ENCODE results near the gene DERA. TPM values are rescaled to one million over a fixed set of nuclear protein-coding genes. Genes with fewer than 3 reads are reported as not detected.

The DERA gene
- total RNA-seq, 2 experiments from 2014 or later: 6.2 to 7.2 TPM

DNA sequence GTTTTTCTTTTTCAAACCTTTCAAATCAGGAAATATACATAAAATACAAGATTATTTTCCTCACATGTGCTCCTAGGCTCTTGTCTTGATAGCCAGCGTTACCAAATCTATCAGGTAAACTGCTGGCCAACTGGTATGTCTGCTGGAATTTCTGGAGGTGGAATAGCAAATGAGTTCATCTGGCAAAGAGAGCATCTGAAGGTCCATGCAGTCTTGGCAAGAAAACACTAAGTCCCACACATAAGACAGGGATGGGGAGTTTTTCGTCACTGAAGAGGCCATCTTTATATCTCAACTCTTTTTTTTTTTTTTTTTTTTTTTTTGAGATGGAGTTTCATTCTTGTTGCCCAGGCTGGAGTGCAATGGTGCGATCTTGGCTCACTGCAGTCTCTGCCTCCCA is 60.1 kb downstream of the DERA start:
- H3K36me3 ChIP-seq (ENCODE audit: insufficient read depth, low read length): peaks cover 10% of the 10 kb centered on the region
- H3K27ac ChIP-seq (ENCODE audit: low read depth in 1 of 2, low read length in 2 of 2): no peak overlapping the region
- no peaks in the 10 kb centered on the region for H3K27me3 ChIP-seq (ENCODE audit: control insufficient read depth in 1 of 2, insufficient read depth in 2 of 2, low read length in 2 of 2)
- H3K4me1 ChIP-seq (ENCODE audit: insufficient read depth, low read length): no peaks in the 10 kb centered on the region
- TF ChIP-seq, protein P1, sequence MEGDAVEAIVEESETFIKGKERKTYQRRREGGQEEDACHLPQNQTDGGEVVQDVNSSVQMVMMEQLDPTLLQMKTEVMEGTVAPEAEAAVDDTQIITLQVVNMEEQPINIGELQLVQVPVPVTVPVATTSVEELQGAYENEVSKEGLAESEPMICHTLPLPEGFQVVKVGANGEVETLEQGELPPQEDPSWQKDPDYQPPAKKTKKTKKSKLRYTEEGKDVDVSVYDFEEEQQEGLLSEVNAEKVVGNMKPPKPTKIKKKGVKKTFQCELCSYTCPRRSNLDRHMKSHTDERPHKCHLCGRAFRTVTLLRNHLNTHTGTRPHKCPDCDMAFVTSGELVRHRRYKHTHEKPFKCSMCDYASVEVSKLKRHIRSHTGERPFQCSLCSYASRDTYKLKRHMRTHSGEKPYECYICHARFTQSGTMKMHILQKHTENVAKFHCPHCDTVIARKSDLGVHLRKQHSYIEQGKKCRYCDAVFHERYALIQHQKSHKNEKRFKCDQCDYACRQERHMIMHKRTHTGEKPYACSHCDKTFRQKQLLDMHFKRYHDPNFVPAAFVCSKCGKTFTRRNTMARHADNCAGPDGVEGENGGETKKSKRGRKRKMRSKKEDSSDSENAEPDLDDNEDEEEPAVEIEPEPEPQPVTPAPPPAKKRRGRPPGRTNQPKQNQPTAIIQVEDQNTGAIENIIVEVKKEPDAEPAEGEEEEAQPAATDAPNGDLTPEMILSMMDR (IDR thresholded peaks at IDR 0.05): no peak
- DNase-seq (no peak), ATAC-seq (ENCODE audit: poor library complexity) (no peak)
- Mint-ChIP-seq H3K36me3 (ENCODE audit: low read depth) (peaks cover 52% of the 10 kb centered on the region), H3K9me3 (no peaks in the 10 kb centered on the region), H3K4me1 (ENCODE audit: low read depth) (no peaks in the 10 kb centered on the region), H3K4me3 (no peak overlapping the region), H3K27ac (no peak overlapping the region), H3K27me3 (no peaks in the 10 kb centered on the region)
- intact Hi-C loops (cut with DNase I, micrococcal nuclease): no loop called here
- ChIA-PET POLR2A (no interaction called here), CTCF (no interaction called here)
- H3K9me3 ChIP-seq (ENCODE audit: control insufficient read depth in 1 of 2, insufficient read depth in 1 of 2, low read length in 2 of 2): no peaks in the 10 kb centered on the region
- H3K4me3 ChIP-seq (ENCODE audit: low read length): no peak overlapping the region

DNA sequence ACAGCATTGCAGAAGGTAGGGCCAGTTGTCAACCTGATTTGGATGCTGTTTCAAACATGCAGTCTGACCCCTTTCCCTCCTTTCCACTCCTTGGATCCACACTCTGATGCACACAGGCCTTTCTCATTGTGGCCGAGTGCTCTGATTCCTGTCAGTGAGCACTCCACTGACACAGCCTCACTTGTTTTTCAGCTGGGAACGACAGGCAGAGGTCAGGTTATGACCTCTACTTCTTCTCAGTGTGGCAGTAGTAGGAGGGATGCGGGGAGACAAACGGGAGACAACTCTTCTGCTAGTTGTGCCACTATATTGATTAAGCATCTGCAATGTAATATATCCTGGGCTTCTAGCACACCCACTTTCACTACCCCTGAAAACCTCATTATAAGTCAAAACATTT is 61.8 kb downstream of the DERA start:
- H3K27ac Mint-ChIP-seq: no peak overlapping the region
- Histone ChIP-seq H3K27ac (ENCODE audit: low read depth in 1 of 2, low read length in 2 of 2) (no peak overlapping the region), H3K36me3 (ENCODE audit: insufficient read depth, low read length) (peaks cover 10% of the 10 kb centered on the region), H3K4me3 (ENCODE audit: low read length) (no peak overlapping the region), H3K4me1 (ENCODE audit: insufficient read depth, low read length) (no peaks in the 10 kb centered on the region), H3K27me3 (ENCODE audit: control insufficient read depth in 1 of 2, insufficient read depth in 2 of 2, low read length in 2 of 2) (no peaks in the 10 kb centered on the region), H3K9me3 (ENCODE audit: control insufficient read depth in 1 of 2, insufficient read depth in 1 of 2, low read length in 2 of 2) (no peaks in the 10 kb centered on the region)
- no peaks in the 10 kb centered on the region for H3K27me3 Mint-ChIP-seq
- TF ChIP-seq, protein P1 (IDR thresholded peaks at IDR 0.05): no peak
- DNase-seq (no peak), ATAC-seq (ENCODE audit: poor library complexity) (no peak)
- no peak overlapping the region for H3K4me3 Mint-ChIP-seq
- POLR2A ChIA-PET: no interaction called here
- intact Hi-C loops (cut with DNase I, micrococcal nuclease): no loop called here
- CTCF ChIA-PET: no interaction called here
- peaks cover 55% of the 10 kb centered on the region for H3K36me3 Mint-ChIP-seq (ENCODE audit: low read depth)
- H3K4me1 Mint-ChIP-seq (ENCODE audit: low read depth): no peaks in the 10 kb centered on the region
- H3K9me3 Mint-ChIP-seq: no peaks in the 10 kb centered on the region

DNA sequence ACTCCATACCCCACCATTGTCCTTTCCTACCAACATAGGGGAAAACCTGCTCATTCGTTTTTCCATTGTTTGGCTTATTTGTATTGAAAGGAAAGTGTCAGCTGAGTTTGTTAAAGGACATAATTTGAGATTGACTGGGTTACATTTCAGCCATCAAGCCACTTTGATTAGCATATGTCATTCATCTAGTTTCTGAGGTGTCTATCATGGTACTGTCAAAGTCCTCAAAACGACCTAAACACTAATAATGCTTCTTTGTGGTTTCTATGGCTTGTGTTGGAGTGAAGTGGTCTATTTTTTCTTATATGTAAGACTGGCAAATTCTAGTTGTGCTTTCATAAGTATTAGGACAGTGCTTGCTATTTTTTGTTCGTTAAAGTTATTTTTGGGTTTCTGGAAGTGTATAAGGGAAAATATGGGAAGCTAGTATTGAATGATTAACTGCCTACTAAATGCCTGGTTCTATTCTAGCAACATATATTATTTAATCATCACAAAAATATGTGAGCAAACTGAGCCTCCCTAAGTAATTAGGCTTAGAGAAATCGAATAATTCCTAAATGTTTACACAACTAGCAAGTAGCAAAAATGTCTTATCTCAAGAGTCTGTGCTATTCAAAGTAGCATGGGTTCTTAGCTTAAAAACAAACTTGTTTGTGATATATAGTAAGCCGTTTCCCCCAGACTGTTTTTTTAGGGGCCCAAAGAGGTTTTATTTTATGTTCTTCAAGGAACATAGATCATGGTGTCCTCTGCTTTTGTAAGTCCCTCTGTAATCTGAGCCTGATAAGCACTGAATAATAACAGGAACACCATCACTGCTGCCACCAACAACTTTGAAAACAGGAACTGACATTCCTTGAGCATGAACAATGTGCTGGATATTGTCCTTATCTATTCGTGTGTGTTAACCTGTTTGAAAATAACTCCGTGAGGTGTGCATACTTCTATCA is 67.1 kb downstream of the DERA start:
- POLR2A ChIA-PET: no interaction called here
- CTCF ChIA-PET: no interaction called here
- no peak for DNase-seq
- H3K4me3 Mint-ChIP-seq: no peak overlapping the region
- Histone ChIP-seq H3K9me3 (ENCODE audit: control insufficient read depth in 1 of 2, insufficient read depth in 1 of 2, low read length in 2 of 2) (no peaks in the 10 kb centered on the region), H3K27ac (ENCODE audit: low read depth in 1 of 2, low read length in 2 of 2) (no peak overlapping the region), H3K36me3 (ENCODE audit: insufficient read depth, low read length) (peaks cover 6% of the 10 kb centered on the region), H3K4me1 (ENCODE audit: insufficient read depth, low read length) (no peaks in the 10 kb centered on the region), H3K27me3 (ENCODE audit: control insufficient read depth in 1 of 2, insufficient read depth in 2 of 2, low read length in 2 of 2) (no peaks in the 10 kb centered on the region), H3K4me3 (ENCODE audit: low read length) (no peak overlapping the region)
- H3K9me3 Mint-ChIP-seq: no peaks in the 10 kb centered on the region
- no peaks in the 10 kb centered on the region for H3K4me1 Mint-ChIP-seq (ENCODE audit: low read depth)
- no peaks in the 10 kb centered on the region for H3K27me3 Mint-ChIP-seq
- H3K27ac Mint-ChIP-seq: no peak overlapping the region
- ATAC-seq (ENCODE audit: poor library complexity): no peak
- TF ChIP-seq, protein P1 (IDR thresholded peaks at IDR 0.05): no peak
- intact Hi-C loops (cut with DNase I, micrococcal nuclease): no loop called here
- peaks cover 44% of the 10 kb centered on the region for H3K36me3 Mint-ChIP-seq (ENCODE audit: low read depth)
